ENCODE results near the gene GMNN. TPM values are rescaled to one million over a fixed set of nuclear protein-coding genes. Genes with fewer than 3 reads are reported as not detected.

Gene GMNN
- total and polyA plus RNA-seq, 12 donors: 3.1 to 15.6 (median 6.8) TPM

GRCh38 chr6:24759718-24760117 is 15.0 kb upstream of the GMNN start:
- DNase-seq: no peak
- Histone ChIP-seq H3K27me3 (no peaks in the 10 kb centered on the region), H3K36me3 (no peaks in the 10 kb centered on the region), H3K4me1 (peaks cover 0 to 13% (median 0%) of the 10 kb centered on the region in 9 donors), H3K4me3 (no peak overlapping the region), H3K9me3 (no peaks in the 10 kb centered on the region), H3K27ac (no peak overlapping the region)
- ATAC-seq: no peak
- TF ChIP-seq CTCF (IDR thresholded peaks at IDR 0.05): no peak
- intact Hi-C loops (cut with DNase I): loop anchor here in 4 of 10 donors (5.0 to 10.0 kb wide), 4 partner anchors 175 to 325 kb away; no protein-coding TSS in a partner anchor
- WGBS, 2 donors: 90 to 93% methylated on average over 3 of the region's 3 CpGs

- no peak overlapping the region for H3K4me3 ChIP-seq
- no peak for TF ChIP-seq CTCF (IDR thresholded peaks at IDR 0.05)
- H3K9me3 ChIP-seq: no peaks in the 10 kb centered on the region
- intact Hi-C loops (cut with DNase I): loop anchor here in 4 of 10 donors (5.0 to 10.0 kb wide), 4 partner anchors 175 to 325 kb away; no protein-coding TSS in a partner anchor
- H3K36me3 ChIP-seq: no peaks in the 10 kb centered on the region
- ATAC-seq: no peak
- peaks cover 0 to 13% (median 0%) of the 10 kb centered on the region in 9 donors for H3K4me1 ChIP-seq
- no peak overlapping the region for H3K27ac ChIP-seq
- DNase-seq: no peak
- H3K27me3 ChIP-seq: no peaks in the 10 kb centered on the region
- WGBS, 2 donors: 95 to 97% methylated on average over 5 of the region's 5 CpGs
Measured at GRCh38 chr6:24760210-24760609, 14.5 kb upstream of the GMNN start.

DNA sequence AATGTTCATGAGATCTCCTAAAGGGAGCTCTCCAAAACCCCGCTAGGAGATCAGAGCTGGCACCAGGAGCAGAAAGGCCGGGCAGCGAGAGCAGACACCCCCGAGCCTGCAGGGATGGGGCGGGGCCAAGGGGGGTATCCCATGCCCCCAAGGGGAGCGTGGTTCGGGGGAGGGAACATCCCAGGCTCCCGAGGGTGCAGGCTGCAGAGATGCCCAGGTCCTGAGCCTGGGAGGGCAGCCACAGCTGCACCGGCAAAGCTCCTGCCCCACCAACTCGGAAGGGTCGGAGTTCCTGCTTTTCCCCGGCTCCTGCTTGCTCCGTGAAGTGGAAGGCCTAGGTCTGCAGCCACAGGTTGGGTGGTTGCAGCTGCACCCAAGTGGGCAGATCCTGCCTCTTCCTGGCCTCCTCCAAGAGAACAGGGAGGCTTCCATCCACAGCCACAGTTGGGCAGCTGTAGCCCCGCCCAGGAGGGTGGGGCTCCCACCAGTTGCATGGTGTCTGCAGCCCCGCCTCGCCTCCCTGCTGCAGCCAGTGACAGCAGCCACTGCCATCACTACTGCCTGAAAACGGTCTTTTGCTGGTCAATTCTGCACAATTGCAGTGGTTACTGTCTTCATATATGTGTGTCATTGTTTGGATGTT is 13.4 kb upstream of the GMNN start:
- H3K27me3 ChIP-seq: no peaks in the 10 kb centered on the region
- intact Hi-C loops (cut with DNase I): loop anchor here in 4 of 10 donors (5.0 to 10.0 kb wide), 4 partner anchors 177 to 327 kb away; no protein-coding TSS in a partner anchor

GRCh38 chr6:24761851-24762250 is 12.9 kb upstream of the GMNN start:
- ATAC-seq: no peak
- H3K27me3 ChIP-seq: no peaks in the 10 kb centered on the region
- no peak for TF ChIP-seq CTCF (IDR thresholded peaks at IDR 0.05)
- H3K4me3 ChIP-seq: no peak overlapping the region
- no peak overlapping the region for H3K27ac ChIP-seq
- no peaks in the 10 kb centered on the region for H3K9me3 ChIP-seq
- no peaks in the 10 kb centered on the region for H3K36me3 ChIP-seq
- DNase-seq: no peak
- peaks cover 0 to 15% (median 0%) of the 10 kb centered on the region in 9 donors for H3K4me1 ChIP-seq
- intact Hi-C loops (cut with DNase I): loop anchor here in 4 of 10 donors (5.0 to 10.0 kb wide), 4 partner anchors 177 to 327 kb away; no protein-coding TSS in a partner anchor

More for the DNA sequence above, 13.4 kb upstream of the GMNN start:
- no peak overlapping the region for H3K4me3 ChIP-seq
- no peak for DNase-seq
- 88 to 91% methylated on average over 16 to 17 of the region's 17 CpGs for WGBS, 2 donors
- peak in 1 of 8 donors; percentile 31 for ATAC-seq
- no peaks in the 10 kb centered on the region for H3K36me3 ChIP-seq
- TF ChIP-seq CTCF (IDR thresholded peaks at IDR 0.05): no peak
- no peaks in the 10 kb centered on the region for H3K9me3 ChIP-seq
- H3K27ac ChIP-seq: no peak overlapping the region
- H3K4me1 ChIP-seq: peaks cover 0 to 13% (median 0%) of the 10 kb centered on the region in 9 donors
